Hematopoietic multipotent progenitor cell treated with erythropoietin and hydrocortisone succinate and interleukin-3 and kit ligand, for 4 days (in vitro differentiated cells): Measurements from ENCODE around the gene RSAD1.
"Not testable (repeated sequence)": the region's sequence is repeated elsewhere in the genome, so short reads cannot be mapped to it uniquely, and the experiment has no call there.

Experiments
- DNase-seq: peaks from one replicate; pipeline ENCODE4 v3.0.0-alpha.2; 2015

Gene RSAD1

GRCh38 chr17:50458701-50459676 is 19.7 kb upstream of the RSAD1 start:
- no peak for DNase-seq

- no peak for DNase-seq
Measured at GRCh38 chr17:50459756-50460155, 18.9 kb upstream of the RSAD1 start.

- DNase-seq: no peak
Measured at GRCh38 chr17:50460831-50461526, 17.7 kb upstream of the RSAD1 start.

- DNase-seq: no peak
Measured at GRCh38 chr17:50461550-50462132, 17.0 kb upstream of the RSAD1 start.

- no peak for DNase-seq
Measured at GRCh38 chr17:50462446-50462845, 16.2 kb upstream of the RSAD1 start.

GRCh38 chr17:50464121-50464520 is 14.5 kb upstream of the RSAD1 start:
- no peak for DNase-seq

GRCh38 chr17:50464736-50465135 is 13.9 kb upstream of the RSAD1 start:
- DNase-seq: no peak

GRCh38 chr17:50465171-50465570 is 13.5 kb upstream of the RSAD1 start:
- no peak for DNase-seq

- DNase-seq: no peak
Measured at GRCh38 chr17:50465635-50466034, 13.0 kb upstream of the RSAD1 start.

GRCh38 chr17:50466371-50467113 is 12.1 kb upstream of the RSAD1 start:
- DNase-seq: peak; percentile 31

- DNase-seq: no peak
Measured at GRCh38 chr17:50467114-50467854, 11.4 kb upstream of the RSAD1 start.

GRCh38 chr17:50467855-50468303 is 10.8 kb upstream of the RSAD1 start:
- no peak for DNase-seq

GRCh38 chr17:50468304-50469207 is 10.1 kb upstream of the RSAD1 start, which contains the start of gene CHAD:
CHAD (minus strand) TSS chr17:50468880; CDS start chr17:50468813, 67 bp downstream.
- peak; percentile 52 for DNase-seq

GRCh38 chr17:50469208-50469605 is 9.5 kb upstream of the RSAD1 start:
- DNase-seq: no peak

- DNase-seq: no peak
Measured at GRCh38 chr17:50469671-50470305, 8.9 kb upstream of the RSAD1 start.

GRCh38 chr17:50470426-50470825 is 8.2 kb upstream of the RSAD1 start:
- no peak for DNase-seq

- DNase-seq: peak; percentile 41
Measured at GRCh38 chr17:50471009-50471905, 7.4 kb upstream of the RSAD1 start.

- no peak for DNase-seq
Measured at GRCh38 chr17:50472286-50472685, 6.4 kb upstream of the RSAD1 start.

- DNase-seq: not testable (repeated sequence)
Measured at GRCh38 chr17:50472761-50473161, 5.9 kb upstream of the RSAD1 start.
